CD4-positive, alpha-beta T cell treated with Interleukin-15 for 1 hour (primary cell): ENCODE data around the gene NR0B1.

Experiments
- DNase-seq: peaks from one replicate; pipeline ENCODE4 v3.0.0-alpha.2; 2020

The NR0B1 gene

DNA sequence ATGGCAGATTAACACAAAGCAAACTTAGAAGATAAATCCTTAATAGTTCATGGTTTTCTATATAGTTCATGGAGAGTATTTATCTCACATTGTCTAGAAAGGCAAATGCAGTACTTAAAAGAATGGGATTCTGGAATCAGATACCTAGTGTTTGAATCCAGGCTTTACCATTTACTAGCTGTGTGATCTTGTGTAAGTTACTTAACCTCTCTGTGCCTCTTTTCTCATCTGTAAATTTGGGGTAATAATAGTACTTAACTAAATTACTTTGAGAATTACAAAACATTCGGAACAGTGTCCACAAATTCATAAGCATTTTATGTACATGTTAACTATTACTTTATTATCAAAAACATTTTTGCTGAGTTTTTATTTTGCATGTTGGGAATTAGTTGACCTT, 46.4 kb downstream of the NR0B1 start:
- DNase-seq = no peak

DNA sequence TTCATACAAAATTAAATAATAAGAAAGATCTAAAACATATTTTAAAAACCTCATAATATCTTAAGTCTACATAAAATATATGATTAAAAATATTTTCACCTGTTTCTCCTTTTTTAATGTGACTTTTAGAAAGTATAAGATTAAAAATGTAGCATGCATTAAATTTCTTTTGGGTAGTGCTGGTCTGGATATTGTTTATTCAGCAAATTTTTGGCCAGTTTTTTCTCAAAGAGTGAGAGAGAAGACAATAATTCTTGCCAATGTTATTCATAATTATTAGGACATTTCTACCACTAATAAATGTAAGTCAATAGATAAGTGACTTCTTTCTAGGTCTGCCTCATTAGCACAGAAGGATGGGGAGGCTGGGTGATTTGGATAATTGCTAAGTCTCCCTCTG, 48.2 kb downstream of the NR0B1 start:
- no peak for DNase-seq

DNA sequence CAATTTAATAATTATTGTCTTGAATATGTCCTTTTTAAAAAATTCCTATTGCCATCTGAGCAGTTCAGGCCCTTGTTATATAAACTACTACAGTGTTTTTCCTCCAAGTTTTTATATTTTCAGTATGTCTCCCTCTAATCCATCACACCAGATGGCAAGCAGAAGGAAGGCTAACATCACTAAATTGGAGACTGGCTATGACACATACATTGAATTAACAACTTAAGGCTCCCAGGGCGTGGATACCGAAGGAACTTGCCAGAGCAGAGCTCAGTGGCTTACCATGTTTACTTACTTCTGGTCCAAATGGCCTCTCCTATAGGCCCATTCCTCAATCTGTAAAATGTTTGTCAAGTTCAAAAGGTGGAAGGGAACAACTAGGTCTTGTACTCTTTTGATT, 49.3 kb downstream of the NR0B1 start:
- DNase-seq = no peak
